ENCODE data around the gene GALNT17. TPM values are rescaled to one million over a fixed set of nuclear protein-coding genes. Genes with fewer than 3 reads are reported as not detected.

GALNT17 gene
- total RNA-seq, 2 donors from 2014 or later = 0.82 to 4.0 TPM

- Histone ChIP-seq H3K9me3 (no peaks in the 10 kb centered on the region), H3K4me1 (no peaks in the 10 kb centered on the region), H3K4me3 (no peak overlapping the region), H3K36me3 (no peaks in the 10 kb centered on the region), H3K27me3 (no peaks in the 10 kb centered on the region), H3K27ac (no peak overlapping the region)
- TF ChIP-seq CTCF (IDR thresholded peaks at IDR 0.05) = no peak
- DNase-seq (ENCODE audit: low spot score) = no peak
Observed at GRCh38 chr7:71286336-71286735, 154.4 kb downstream of the GALNT17 start.

- H3K4me1 ChIP-seq = no peaks in the 10 kb centered on the region
- no peak overlapping the region for H3K4me3 ChIP-seq
- H3K36me3 ChIP-seq = no peaks in the 10 kb centered on the region
- H3K27me3 ChIP-seq = no peaks in the 10 kb centered on the region
- H3K9me3 ChIP-seq = no peaks in the 10 kb centered on the region
- no peak overlapping the region for H3K27ac ChIP-seq
- DNase-seq (ENCODE audit: low spot score) = no peak
- TF ChIP-seq CTCF (IDR thresholded peaks at IDR 0.05) = no peak
Observed at GRCh38 chr7:71286924-71287323, 155.0 kb downstream of the GALNT17 start.

GRCh38 chr7:71290452-71290851 is 158.5 kb downstream of the GALNT17 start:
- no peaks in the 10 kb centered on the region for H3K27me3 ChIP-seq

GRCh38 chr7:71298378-71298777 is 166.4 kb downstream of the GALNT17 start:
- Histone ChIP-seq H3K27me3 (no peaks in the 10 kb centered on the region), H3K4me1 (no peaks in the 10 kb centered on the region), H3K36me3 (no peaks in the 10 kb centered on the region), H3K9me3 (no peaks in the 10 kb centered on the region), H3K4me3 (no peak overlapping the region), H3K27ac (no peak overlapping the region)
- DNase-seq (ENCODE audit: low spot score) = no peak
- TF ChIP-seq CTCF (IDR thresholded peaks at IDR 0.05) = no peak

More at GRCh38 chr7:71290452-71290851, 158.5 kb downstream of the GALNT17 start:
- no peak overlapping the region for H3K27ac ChIP-seq
- no peaks in the 10 kb centered on the region for H3K4me1 ChIP-seq
- no peaks in the 10 kb centered on the region for H3K36me3 ChIP-seq
- H3K9me3 ChIP-seq = no peaks in the 10 kb centered on the region
- TF ChIP-seq CTCF (IDR thresholded peaks at IDR 0.05) = no peak
- H3K4me3 ChIP-seq = no peak overlapping the region
- DNase-seq (ENCODE audit: low spot score) = no peak

DNA sequence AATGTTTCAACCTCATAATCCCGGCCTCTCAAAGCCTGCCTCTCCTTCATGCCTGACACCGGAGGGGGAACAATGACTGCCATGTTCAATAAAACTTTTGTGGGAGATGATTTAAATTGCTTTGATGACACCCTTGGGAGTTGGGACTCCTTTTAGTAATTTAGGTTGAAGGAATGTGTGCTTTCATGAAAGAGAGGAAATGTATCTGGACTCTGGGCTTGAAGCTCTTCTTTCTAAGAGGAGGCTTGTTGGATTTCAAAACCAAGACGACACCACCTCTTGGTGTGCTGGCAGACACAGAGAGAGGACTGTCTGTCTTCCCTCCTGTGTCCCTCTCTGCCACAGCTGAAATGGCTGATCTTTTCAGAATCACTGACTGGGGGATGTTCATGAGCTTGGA is 168.1 kb downstream of the GALNT17 start:
- TF ChIP-seq CTCF (IDR thresholded peaks at IDR 0.05) = no peak
- Histone ChIP-seq H3K4me1 (no peaks in the 10 kb centered on the region), H3K27ac (no peak overlapping the region), H3K36me3 (no peaks in the 10 kb centered on the region), H3K9me3 (no peaks in the 10 kb centered on the region), H3K27me3 (no peaks in the 10 kb centered on the region), H3K4me3 (no peak overlapping the region)
- DNase-seq (ENCODE audit: low spot score) = no peak

GRCh38 chr7:71300603-71301002 is 168.7 kb downstream of the GALNT17 start:
- H3K4me1 ChIP-seq = no peaks in the 10 kb centered on the region
- no peak overlapping the region for H3K27ac ChIP-seq

More at GRCh38 chr7:71300603-71301002, 168.7 kb downstream of the GALNT17 start:
- no peaks in the 10 kb centered on the region for H3K27me3 ChIP-seq
- DNase-seq (ENCODE audit: low spot score) = no peak
- H3K9me3 ChIP-seq = no peaks in the 10 kb centered on the region
- TF ChIP-seq CTCF (IDR thresholded peaks at IDR 0.05) = no peak
- no peak overlapping the region for H3K4me3 ChIP-seq
- H3K36me3 ChIP-seq = no peaks in the 10 kb centered on the region
